DOHH2 (cell line): ENCODE data around the gene ZFAND2A.

ENCODE experiments used
- CTCF ChIP-seq: fragments of 200-600 bp; sonication (generic); IDR thresholded peaks from one replicate; pipeline ENCODE4 v1.5.1; 2014; ENCODE audit warnings: antibody characterized with exemption, mild to moderate bottlenecking, low read depth, low read length; ENCODE audit not compliant: poor library complexity, severe bottlenecking
- EZH2phosphoT487 ChIP-seq: fragments of 200-600 bp; sonication (generic); IDR thresholded peaks from 2 replicates; pipeline ENCODE4 v1.6.1; 2017; ENCODE audit warnings: borderline replicate concordance, mild to moderate bottlenecking, antibody characterized with exemption, low read length, moderate library complexity, mixed read lengths

- TF ChIP-seq CTCF (no peak), EZH2phosphoT487 (no peak)
These were observed 35.0 kb downstream of the ZFAND2A start for GRCh38 chr7:1124816-1125602.
